GM21390 (cell line): ENCODE results near the gene MED16.

ENCODE experiments used
- ATAC-seq: cut with Tn5 transposase; IDR thresholded peaks from one replicate; pipeline ENCODE4 v1.9.1; 2021; ENCODE audit not compliant: unreplicated experiment

Gene MED16

GRCh38 chr19:872266-872951 lies 20.6 kb downstream of the MED16 start:
- no peak for ATAC-seq

DNA sequence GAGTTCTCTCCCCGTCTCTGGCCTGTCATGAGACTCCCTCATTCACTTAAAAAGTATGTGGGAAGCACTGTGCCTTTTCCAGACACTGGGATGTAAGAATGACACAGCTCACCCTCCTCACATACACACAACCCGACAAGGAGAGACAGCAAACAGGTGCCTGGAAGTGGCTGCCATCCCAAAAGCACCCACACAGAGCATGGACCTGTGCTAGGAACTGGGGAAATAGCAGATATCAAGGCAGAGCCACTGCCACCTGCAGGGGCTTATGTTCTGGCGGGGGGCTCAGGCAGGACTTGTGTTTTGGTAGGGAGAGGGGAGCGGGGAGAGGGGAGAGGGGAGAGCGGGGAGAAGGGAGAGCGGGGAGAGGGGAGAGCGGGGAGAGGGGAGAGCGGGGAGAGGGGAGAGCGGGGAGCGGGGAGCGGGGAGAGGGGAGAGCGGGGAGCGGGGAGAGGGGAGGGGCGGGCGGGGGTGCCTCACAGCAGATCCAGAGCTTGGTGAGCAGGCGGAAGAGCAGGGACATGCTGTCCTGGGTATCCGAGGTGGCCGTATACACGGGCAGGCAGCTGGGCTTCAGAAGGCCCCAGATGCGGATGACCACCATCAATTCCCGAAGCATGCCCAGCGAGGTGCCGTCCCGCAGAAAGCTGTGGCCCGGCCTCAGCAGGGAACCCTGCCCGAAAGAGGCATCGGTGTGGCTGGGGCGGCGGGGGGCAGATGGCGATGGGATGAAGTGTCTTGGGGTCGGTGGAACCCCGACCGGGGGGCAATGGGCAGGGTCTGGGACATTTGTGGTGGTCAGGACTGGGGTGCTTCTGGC lies 21.3 kb downstream of the MED16 start:
- ATAC-seq: no peak

- ATAC-seq: no peak
Observed at GRCh38 chr19:870963-871401, 22.0 kb downstream of the MED16 start.

- no peak for ATAC-seq
Observed at GRCh38 chr19:870314-870713, 22.7 kb downstream of the MED16 start.

DNA sequence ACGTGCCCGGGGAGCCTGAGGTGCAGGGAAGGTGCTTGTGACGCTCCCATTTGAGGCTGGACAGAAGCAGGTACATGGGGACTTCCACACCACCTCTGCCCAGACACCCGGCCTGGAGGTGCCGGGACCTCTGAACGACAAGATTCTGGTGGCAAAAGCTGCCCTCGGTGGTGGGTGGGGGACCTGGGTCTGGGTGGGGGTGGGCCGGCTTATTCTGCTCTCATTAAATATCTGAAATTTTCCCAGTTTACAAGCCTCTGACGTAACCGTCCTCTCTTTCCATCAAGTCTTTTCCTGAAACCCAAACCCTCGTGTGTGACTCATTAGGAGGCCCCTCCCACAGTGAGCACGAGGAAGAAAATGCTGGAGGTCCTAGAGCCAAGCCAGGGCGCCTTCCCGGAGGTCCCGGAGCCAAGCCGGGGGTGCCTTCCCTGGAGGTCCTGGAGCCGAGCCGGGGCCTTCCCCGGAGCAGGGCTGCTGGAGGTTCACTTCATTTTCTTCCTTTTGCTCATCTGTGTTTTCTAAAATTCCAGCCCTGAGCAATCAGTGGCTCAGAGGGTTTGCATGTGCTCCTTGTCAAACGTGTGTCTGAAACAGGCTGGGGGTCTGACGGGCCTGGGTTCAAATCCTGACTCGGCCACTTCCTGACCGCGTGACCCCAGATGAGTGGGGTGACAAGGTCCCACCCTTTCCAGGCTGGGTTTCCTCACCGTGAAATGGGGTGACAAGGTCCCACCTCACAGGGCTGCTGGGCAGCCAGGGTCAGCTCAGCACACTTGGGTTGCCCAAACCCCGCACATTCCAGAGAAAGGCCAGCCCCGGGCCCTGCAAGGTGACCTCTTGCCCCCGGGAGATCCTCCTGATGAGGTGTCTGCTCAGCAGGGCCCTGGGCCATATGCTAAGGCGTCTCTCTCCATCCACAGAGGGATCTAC lies 23.5 kb downstream of the MED16 start:
- no peak for ATAC-seq

DNA sequence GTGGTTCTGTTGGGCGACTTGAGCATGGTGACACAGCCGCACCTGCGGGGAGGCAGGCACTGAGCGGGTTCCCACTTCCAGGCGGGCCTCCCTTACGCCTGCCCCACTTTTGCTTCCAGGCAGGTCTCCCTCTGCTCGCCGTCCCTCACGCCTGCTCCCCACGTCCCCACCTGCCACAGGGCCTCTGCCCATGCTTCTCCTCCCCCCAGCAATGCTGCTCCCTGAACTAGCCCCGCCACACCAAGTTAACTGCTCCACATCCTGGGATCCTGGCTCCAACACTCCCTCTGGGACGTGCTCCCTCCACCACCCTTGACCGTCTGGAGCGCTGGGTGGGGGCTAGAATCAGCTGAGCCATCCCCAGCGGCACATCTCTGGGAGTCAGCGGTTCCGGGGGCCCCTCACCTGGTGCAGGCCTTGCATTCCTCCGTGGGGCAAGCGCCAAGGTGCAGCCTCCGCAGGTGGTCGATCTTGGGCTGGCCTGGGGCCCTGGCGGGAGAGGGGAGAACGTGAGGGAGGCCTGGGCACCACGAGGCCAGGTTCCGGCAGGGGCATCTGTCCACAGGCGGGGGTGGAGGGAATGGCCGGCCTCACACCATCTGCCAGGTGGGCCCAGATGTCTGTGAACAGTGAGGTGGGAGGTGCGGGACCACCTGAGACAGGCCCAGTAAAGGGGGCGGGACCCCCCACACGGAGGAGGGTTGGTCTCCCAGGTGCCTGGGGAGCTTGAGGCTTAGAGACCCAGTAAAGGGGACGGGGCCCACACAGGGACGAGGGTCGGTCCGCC lies 24.3 kb downstream of the MED16 start:
- ATAC-seq: no peak

GRCh38 chr19:867855-868457 lies 25.0 kb downstream of the MED16 start:
- ATAC-seq: no peak

DNA sequence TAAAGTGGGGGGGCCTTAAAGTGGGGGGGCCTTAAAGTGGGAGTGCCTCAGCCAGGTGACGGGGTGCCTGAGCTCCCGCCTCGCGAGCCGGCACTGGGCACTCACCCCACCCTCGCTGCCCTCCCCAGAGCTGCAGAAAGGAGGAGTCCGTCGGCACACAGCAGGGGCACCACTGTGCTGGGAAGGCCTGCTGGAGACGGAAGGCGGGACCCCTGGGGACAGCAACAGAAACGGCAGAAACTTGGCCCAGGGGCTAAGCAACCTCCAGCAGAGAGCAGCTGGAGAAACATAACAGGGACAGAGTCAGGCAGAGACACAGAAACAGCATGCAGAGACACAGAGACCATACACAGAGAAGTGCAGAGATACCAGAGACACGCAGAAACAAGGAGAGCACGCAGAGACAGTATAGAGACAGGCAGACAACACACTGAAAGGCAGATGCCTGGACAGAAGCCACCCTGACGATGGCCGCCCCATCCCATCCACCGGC lies 25.6 kb downstream of the MED16 start:
- no peak for ATAC-seq

GRCh38 chr19:866769-867300 lies 26.2 kb downstream of the MED16 start:
- ATAC-seq: no peak

GRCh38 chr19:863315-863620 lies 29.7 kb downstream of the MED16 start:
- no peak for ATAC-seq

DNA sequence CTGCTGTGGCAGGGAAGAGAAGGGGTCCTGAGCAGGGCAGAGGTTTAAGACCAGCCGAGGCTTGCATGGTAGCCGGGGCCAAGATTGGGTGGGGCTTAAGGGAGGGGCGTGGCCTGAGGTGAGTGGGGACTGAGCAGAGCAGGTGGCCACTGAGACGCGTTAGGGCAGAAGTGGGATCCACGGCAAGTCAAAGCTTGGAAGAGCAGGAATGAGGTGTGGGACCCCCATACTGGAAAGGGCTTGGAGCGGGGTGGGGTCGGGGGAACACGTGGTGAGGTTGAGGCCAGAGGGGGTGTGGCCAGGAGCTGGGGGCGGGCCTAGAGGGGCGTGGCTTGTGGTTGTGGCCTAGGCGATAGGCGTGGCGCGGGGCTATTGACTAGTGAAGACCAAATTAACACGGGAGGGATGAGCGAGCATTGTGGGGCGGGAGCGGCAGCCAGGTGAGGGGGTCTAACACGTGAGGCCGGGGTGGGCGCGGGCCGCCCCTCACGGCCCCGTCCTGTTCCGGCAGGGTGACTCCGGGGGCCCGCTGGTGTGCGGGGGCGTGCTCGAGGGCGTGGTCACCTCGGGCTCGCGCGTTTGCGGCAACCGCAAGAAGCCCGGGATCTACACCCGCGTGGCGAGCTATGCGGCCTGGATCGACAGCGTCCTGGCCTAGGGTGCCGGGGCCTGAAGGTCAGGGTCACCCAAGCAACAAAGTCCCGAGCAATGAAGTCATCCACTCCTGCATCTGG lies 30.2 kb downstream of the MED16 start:
- ATAC-seq: no peak

- ATAC-seq: no peak
Observed at GRCh38 chr19:861756-862580, 31.0 kb downstream of the MED16 start.

DNA sequence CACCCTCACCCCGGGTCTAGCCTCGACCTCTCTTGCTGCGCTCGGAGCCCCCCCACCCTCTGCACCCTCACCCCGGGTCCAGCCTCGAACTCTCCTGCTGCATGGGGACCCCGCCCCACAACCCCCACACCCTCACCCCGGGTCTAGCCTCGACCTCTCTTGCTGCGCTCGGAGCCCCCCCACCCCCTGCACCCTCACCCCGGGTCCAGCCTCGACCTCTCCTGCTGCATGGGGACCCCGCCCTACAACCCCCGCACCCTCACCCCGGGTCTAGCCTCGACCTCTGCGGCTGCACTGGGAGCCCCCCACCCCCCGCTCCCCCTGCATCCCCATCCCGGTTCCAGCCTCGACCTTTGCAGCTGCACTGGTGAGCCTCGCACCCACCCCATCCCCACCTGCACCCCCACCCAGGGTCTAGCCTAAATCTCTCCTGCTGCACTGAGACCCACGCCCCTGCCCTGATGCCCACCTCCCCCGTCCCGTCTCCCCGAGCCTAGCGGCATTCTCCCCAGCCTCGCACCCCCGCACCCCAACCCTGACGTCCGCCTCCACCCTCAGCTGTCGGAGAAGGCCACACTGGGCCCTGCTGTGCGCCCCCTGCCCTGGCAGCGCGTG lies 31.7 kb downstream of the MED16 start:
- ATAC-seq: no peak

DNA sequence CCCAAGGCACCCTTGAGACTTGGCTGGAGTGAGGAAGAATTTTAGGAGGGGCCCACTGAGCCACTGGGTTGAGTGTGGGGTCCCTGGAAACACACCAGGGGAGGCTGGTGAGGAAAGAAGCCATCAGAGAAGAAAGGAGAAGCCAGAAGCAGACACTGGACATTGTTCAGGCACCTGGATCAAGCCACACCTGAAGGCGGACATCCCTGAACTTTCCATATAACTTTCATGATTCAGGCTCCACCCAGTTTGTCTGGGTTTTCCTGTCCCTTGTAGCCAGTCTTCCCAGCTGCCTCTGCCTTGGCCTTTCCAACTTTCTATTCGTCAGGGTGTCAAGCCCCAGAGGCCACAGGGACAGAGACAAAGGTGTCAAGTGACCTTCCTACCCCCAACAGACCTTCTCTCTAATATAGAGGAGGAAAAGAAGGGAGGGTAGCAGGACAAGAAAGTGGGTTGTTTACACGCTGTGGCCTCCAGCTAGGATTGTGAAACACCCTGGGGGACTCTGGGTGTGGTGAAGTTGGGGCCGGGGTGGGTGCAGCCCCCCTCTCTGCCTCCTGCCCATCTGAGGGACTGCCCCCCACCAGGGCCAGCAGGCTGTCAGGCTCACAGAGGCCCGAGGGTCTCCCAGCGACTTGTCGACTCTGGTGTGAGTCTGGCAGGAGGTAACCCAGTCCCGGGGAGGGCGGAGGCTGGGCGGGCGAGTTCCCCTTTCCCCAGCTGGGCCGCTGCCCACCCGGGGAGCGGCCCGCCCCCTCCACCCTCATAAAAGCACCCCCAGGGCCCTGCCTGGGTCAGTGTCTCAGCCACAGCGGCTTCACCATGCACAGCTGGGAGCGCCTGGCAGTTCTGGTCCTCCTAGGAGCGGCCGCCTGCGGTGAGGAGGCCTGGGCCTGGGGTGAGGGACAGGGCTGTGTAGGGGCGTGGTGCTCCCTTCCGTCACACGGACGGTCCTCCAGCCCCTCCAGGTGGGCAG lies 33.8 kb downstream of the MED16 start, which contains the start of gene CFD:
TSS of gene CFD (plus strand) at position 797 of the 976 bp plus-strand sequence. CDS start at position 823, 26 bp downstream.
- no peak for ATAC-seq

GRCh38 chr19:858284-858683 lies 34.7 kb downstream of the MED16 start:
- ATAC-seq: no peak

GRCh38 chr19:855566-856120 lies 37.3 kb downstream of the MED16 start:
- ATAC-seq: no peak
